ENCODE results near the gene DDX43.

Gene DDX43

GRCh38 chr6:73362869-73363536 is 31.6 kb upstream of the DDX43 start:
- Histone ChIP-seq H3K27me3 (replicated peaks; ENCODE audit: control insufficient read depth, insufficient read depth, low read length) (no peaks in the 10 kb centered on the region), H3K4me3 (replicated peaks; ENCODE audit: low read depth, low read length) (no peak overlapping the region), H3K36me3 (ENCODE audit: control insufficient read depth, insufficient read depth, low read length) (no peaks in the 10 kb centered on the region)
- DNase-seq (ENCODE audit: extremely low read depth, insufficient read length), result no peak
- no peak for TF ChIP-seq CTCF (IDR thresholded peaks at IDR 0.05; ENCODE audit: insufficient read depth, low read length, poor library complexity, severe bottlenecking)

GRCh38 chr6:73363537-73363875 is 31.1 kb upstream of the DDX43 start:
- Histone ChIP-seq H3K4me3 (replicated peaks; ENCODE audit: low read depth, low read length) (no peak overlapping the region), H3K36me3 (ENCODE audit: control insufficient read depth, insufficient read depth, low read length) (no peaks in the 10 kb centered on the region), H3K27me3 (replicated peaks; ENCODE audit: control insufficient read depth, insufficient read depth, low read length) (no peaks in the 10 kb centered on the region)
- no peak for DNase-seq (ENCODE audit: extremely low read depth, insufficient read length)
- no peak for TF ChIP-seq CTCF (IDR thresholded peaks at IDR 0.05; ENCODE audit: insufficient read depth, low read length, poor library complexity, severe bottlenecking)

- Histone ChIP-seq H3K4me3 (replicated peaks; ENCODE audit: low read depth, low read length) (no peak overlapping the region), H3K36me3 (ENCODE audit: control insufficient read depth, insufficient read depth, low read length) (no peaks in the 10 kb centered on the region), H3K27me3 (replicated peaks; ENCODE audit: control insufficient read depth, insufficient read depth, low read length) (no peaks in the 10 kb centered on the region)
- no peak for TF ChIP-seq CTCF (IDR thresholded peaks at IDR 0.05; ENCODE audit: insufficient read depth, low read length, poor library complexity, severe bottlenecking)
- DNase-seq (ENCODE audit: extremely low read depth, insufficient read length), result no peak
Measured at GRCh38 chr6:73364121-73364520, 30.5 kb upstream of the DDX43 start.

- H3K27me3 ChIP-seq (replicated peaks; ENCODE audit: control insufficient read depth, insufficient read depth, low read length), result no peaks in the 10 kb centered on the region
- no peak for DNase-seq (ENCODE audit: extremely low read depth, insufficient read length)
- no peak for TF ChIP-seq CTCF (IDR thresholded peaks at IDR 0.05; ENCODE audit: insufficient read depth, low read length, poor library complexity, severe bottlenecking)
- no peak overlapping the region for H3K4me3 ChIP-seq (replicated peaks; ENCODE audit: low read depth, low read length)
- no peaks in the 10 kb centered on the region for H3K36me3 ChIP-seq (ENCODE audit: control insufficient read depth, insufficient read depth, low read length)
Measured at GRCh38 chr6:73364549-73364948, 30.1 kb upstream of the DDX43 start.

- Histone ChIP-seq H3K36me3 (ENCODE audit: control insufficient read depth, insufficient read depth, low read length) (no peaks in the 10 kb centered on the region), H3K27me3 (replicated peaks; ENCODE audit: control insufficient read depth, insufficient read depth, low read length) (no peaks in the 10 kb centered on the region), H3K4me3 (replicated peaks; ENCODE audit: low read depth, low read length) (no peak overlapping the region)
- no peak for TF ChIP-seq CTCF (IDR thresholded peaks at IDR 0.05; ENCODE audit: insufficient read depth, low read length, poor library complexity, severe bottlenecking)
- DNase-seq (ENCODE audit: extremely low read depth, insufficient read length), result no peak
Measured at GRCh38 chr6:73367761-73368355, 26.8 kb upstream of the DDX43 start.
